K562 (cell line): ENCODE results near the gene UNC45B. TPM values are rescaled to one million over a fixed set of nuclear protein-coding genes. Genes with fewer than 3 reads are reported as not detected.
"Not testable (repeated sequence)": the region's sequence is repeated elsewhere in the genome, so short reads cannot be mapped to it uniquely, and the experiment has no call there.

ENCODE experiments used
- ATAC-seq: fragments of 200-7000 bp; cut with Tn5 transposase; 3 replicates; pipeline ENCODE4 v1.9.1; 2020; ENCODE audit warnings: moderate library complexity
- BruUV-seq: library from RNA; stranded (reverse); fragments of 400-500 nt; replicated peaks from 2 replicates; lab custom pipeline; 2021; lab: Mats Ljungman, UMichigan
- CTCF ChIA-PET: fragments of 300-600 bp; formaldehyde crosslinking; extraction: SDS; loops from one replicate; lab custom pipeline; 2021; ENCODE audit warnings: low intra/inter-chr PET ratio; lab: Yijun Ruan, JAX
- POLR2A ChIA-PET: fragments of 300-600, 350-650 bp; sonication (Branson Sonifier 250); formaldehyde crosslinking; extraction: SDS; loops from one replicate; lab custom pipeline; 2021; ENCODE audit warnings: antibody characterized with exemption, inconsistent platforms; lab: Yijun Ruan, JAX
- DNase-seq, 4 experiments: peaks; one replicate each; pipeline versions ENCODE4 v3.0.0 to v3.0.0-alpha.2; 2011 to 2018; ENCODE audit warnings: low spot score in 3 of 4, mixed read lengths in 3 of 4; ENCODE audit errors: extremely low read depth in 1 of 4
- FAIRE-seq: peaks from 2 replicates; lab custom pipeline; 2011; peaks lifted over from hg19 to GRCh38; lab: Jason Lieb, UNC
- H2AFZ ChIP-seq: 2 replicates; pipeline ENCODE4 v1.6.0; 2011; ENCODE audit warnings: low read depth, low read length, control low read depth, inconsistent platforms
- H3K27ac ChIP-seq: fragments of 200-600 bp; 3 replicates; pipeline ENCODE4 v1.8.0; 2011; ENCODE audit warnings: low read depth, mild to moderate bottlenecking, control low read depth, inconsistent platforms, low read length, moderate library complexity, mixed read lengths; ENCODE audit errors: extremely low read depth
- H3K27me3 ChIP-seq, 2 experiments: fragments of 300-600 bp in 1 of 2; 2 replicates in 1 of 2; 3 replicates in 1 of 2; pipeline versions ENCODE4 v1.6.0 to v1.8.0; 2011; ENCODE audit warnings: inconsistent platforms in 2 of 2, low read length in 2 of 2, mild to moderate bottlenecking in 1 of 2, mixed read lengths in 1 of 2, moderate library complexity in 1 of 2; ENCODE audit not compliant: control insufficient read depth in 2 of 2, insufficient read depth in 2 of 2
- H3K36me3 ChIP-seq: fragments of 300-600 bp; 3 replicates; pipeline ENCODE4 v1.8.0; 2011; ENCODE audit warnings: mild to moderate bottlenecking, low read length, inconsistent platforms; ENCODE audit not compliant: control insufficient read depth, insufficient read depth
- H3K4me1 ChIP-seq, 2 experiments: fragments of 200-600 bp in 1 of 2; replicated peaks in 1 of 2; 2 replicates in 1 of 2; 3 replicates in 1 of 2; pipeline versions ENCODE4 v1.5.1 to v1.8.0; 2011; ENCODE audit warnings: inconsistent platforms in 2 of 2, low read length in 2 of 2, mild to moderate bottlenecking in 1 of 2, mixed read lengths in 1 of 2, moderate library complexity in 1 of 2; ENCODE audit not compliant: control insufficient read depth in 2 of 2, insufficient read depth in 2 of 2
- H3K4me2 ChIP-seq: 2 replicates; pipeline ENCODE4 v1.6.1; 2011; ENCODE audit warnings: low read length, control low read depth, inconsistent platforms, mixed read lengths; ENCODE audit not compliant: insufficient read depth
- H3K4me3 ChIP-seq: fragments of 200-600 bp; sonication (generic), shearing (Covaris generic); 2 replicates; pipeline ENCODE4 v1.5.1; 2016; ENCODE audit warnings: control low read depth, inconsistent platforms
- H3K79me2 ChIP-seq: fragments of 200-600 bp; 3 replicates; pipeline ENCODE4 v1.8.0; 2011; ENCODE audit warnings: low read length, inconsistent platforms; ENCODE audit not compliant: control insufficient read depth, insufficient read depth
- H3K9ac ChIP-seq, 2 experiments: 2 replicates each; pipeline versions ENCODE4 v1.6.0 to v1.6.1; 2011; ENCODE audit warnings: low read depth in 2 of 2, low read length in 2 of 2, control low read depth in 1 of 2, inconsistent platforms in 1 of 2, mild to moderate bottlenecking in 1 of 2, mixed read lengths in 1 of 2; ENCODE audit not compliant: insufficient read depth in 1 of 2
- H3K9me1 ChIP-seq: one replicate; pipeline ENCODE4 v1.6.0; 2011; ENCODE audit warnings: inconsistent platforms, mild to moderate bottlenecking, low read length, moderate library complexity; ENCODE audit not compliant: control insufficient read depth, insufficient read depth
- H3K9me3 ChIP-seq: replicated peaks from 2 replicates; pipeline ENCODE4 v1.5.1; 2011; ENCODE audit warnings: low read depth, low read length, inconsistent platforms; ENCODE audit not compliant: control insufficient read depth, insufficient read depth
- H4K20me1 ChIP-seq: replicated peaks from 2 replicates; pipeline ENCODE4 v1.6.1; 2011; ENCODE audit warnings: low read length, inconsistent platforms, mixed read lengths; ENCODE audit not compliant: control insufficient read depth, insufficient read depth
- ETS2 ChIP-seq: IDR thresholded peaks from 2 replicates; pipeline ENCODE4 v1.6.1; 2016; ENCODE audit warnings: borderline replicate concordance, missing genetic modification characterization, mild to moderate bottlenecking, moderate library complexity, missing compliant biosample characterization; ENCODE audit not compliant: poor library complexity, severe bottlenecking
- ZNF507 ChIP-seq: conservative IDR thresholded peaks from 2 replicates; pipeline ENCODE4 v1.6.1; 2017; ENCODE audit warnings: missing genetic modification characterization, missing compliant biosample characterization
- WGBS: fragments of 100-300 bp; shearing (Covaris generic); methylation state at CpG from one replicate; pipeline ENCODE4 v1.1.6; 2016; ENCODE audit warnings: low coverage, mixed read lengths; ENCODE audit not compliant: insufficient coverage; ENCODE audit errors: missing lambda C conversion rate; 5-methylcytosine and 5-hydroxymethylcytosine counted together
- in situ Hi-C: fragments of 300-500 bp; cut with MboI; formaldehyde crosslinking; loops from 4 replicates; pipeline ENCODE4 v1.15.0; 2018; ENCODE audit warnings: inconsistent platforms, mixed read lengths
- intact Hi-C: fragments of 100-400 bp; cut with micrococcal nuclease; formaldehyde crosslinking; loops from 2 replicates; pipeline ENCODE4 v1.14.2; 2022
- polyA plus RNA-seq, 8 experiments: library from polyadenylated mRNA; depleted of rRNA in 4 of 8; stranded (reverse) in 5 of 8; unstranded in 3 of 8; fragments of >200 nt; fragmentation: Nextera tagmentation in 2 of 8; fragmentation: Illumina TruSeq in 1 of 8; extraction: Ambion mirVana in 2 of 8; extraction: Trizol in 1 of 8; gene quantifications; 2 replicates each; pipeline versions ENCODE4 v1.2.1 to v1.2.3, GENCODE V29; 2011 to 2014; ENCODE audit warnings: inconsistent platforms in 1 of 8, missing spikeins in 1 of 8
- total RNA-seq, 7 experiments: library from RNA; depleted of rRNA in 6 of 7; stranded (reverse); fragments of >200 nt in 6 of 7; fragmentation: Illumina TruSeq in 2 of 7; extraction: Trizol in 2 of 7; gene quantifications; 2 replicates each; pipeline versions ENCODE4 v1.2.1 to v1.2.3, GENCODE V29; 2011 to 2021; ENCODE audit warnings: low replicate concordance in 1 of 7
- TF ChIP-seq, protein P1 (sequence below): fragments of 250-450 bp; sonication (Bioruptor Pico); IDR thresholded peaks from 2 replicates; pipeline ENCODE4 v1.4.0; 2020; ENCODE audit warnings: mild to moderate bottlenecking, moderate library complexity
- TF ChIP-seq, protein P2 (sequence below): fragments of 450-650 bp; IDR thresholded peaks from 2 replicates; pipeline ENCODE4 v1.6.1; 2017; ENCODE audit warnings: antibody characterized with exemption, mild to moderate bottlenecking

UNC45B gene
- total and polyA plus RNA-seq, 9 of the 15 experiments (the other 6 are each of a cell fraction or from before 2014, with no cell fraction given) = not detected

DNA sequence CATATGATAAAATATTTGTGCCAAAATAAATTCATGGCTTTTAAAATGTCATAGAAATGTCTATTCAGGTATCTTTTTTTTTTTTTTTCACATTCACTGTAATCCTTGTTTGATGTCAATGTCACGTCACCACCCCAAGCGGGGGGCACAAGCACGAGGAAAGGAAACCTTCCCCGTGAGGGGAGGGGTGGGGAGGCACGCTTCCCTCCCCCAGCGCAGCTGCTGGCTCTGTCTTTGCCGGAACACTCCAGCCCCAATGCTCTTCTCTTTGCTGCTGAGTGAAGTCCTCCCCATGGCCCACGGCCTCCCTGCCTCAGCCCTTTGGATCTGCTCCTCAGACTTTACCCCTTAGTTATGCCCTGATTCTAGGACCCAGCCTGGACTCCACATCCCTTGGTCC lies 45.1 kb downstream of the UNC45B start:
- TF ChIP-seq, protein P1, sequence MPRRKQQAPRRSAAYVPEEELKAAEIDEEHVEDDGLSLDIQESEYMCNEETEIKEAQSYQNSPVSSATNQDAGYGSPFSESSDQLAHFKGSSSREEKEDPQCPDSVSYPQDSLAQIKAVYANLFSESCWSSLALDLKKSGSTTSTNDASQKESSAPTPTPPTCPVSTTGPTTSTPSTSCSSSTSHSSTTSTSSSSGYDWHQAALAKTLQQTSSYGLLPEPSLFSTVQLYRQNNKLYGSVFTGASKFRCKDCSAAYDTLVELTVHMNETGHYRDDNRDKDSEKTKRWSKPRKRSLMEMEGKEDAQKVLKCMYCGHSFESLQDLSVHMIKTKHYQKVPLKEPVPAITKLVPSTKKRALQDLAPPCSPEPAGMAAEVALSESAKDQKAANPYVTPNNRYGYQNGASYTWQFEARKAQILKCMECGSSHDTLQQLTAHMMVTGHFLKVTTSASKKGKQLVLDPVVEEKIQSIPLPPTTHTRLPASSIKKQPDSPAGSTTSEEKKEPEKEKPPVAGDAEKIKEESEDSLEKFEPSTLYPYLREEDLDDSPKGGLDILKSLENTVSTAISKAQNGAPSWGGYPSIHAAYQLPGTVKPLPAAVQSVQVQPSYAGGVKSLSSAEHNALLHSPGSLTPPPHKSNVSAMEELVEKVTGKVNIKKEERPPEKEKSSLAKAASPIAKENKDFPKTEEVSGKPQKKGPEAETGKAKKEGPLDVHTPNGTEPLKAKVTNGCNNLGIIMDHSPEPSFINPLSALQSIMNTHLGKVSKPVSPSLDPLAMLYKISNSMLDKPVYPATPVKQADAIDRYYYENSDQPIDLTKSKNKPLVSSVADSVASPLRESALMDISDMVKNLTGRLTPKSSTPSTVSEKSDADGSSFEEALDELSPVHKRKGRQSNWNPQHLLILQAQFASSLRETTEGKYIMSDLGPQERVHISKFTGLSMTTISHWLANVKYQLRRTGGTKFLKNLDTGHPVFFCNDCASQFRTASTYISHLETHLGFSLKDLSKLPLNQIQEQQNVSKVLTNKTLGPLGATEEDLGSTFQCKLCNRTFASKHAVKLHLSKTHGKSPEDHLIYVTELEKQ (CRISPR knock-in tag) = no peak
- TF ChIP-seq, protein P2, sequence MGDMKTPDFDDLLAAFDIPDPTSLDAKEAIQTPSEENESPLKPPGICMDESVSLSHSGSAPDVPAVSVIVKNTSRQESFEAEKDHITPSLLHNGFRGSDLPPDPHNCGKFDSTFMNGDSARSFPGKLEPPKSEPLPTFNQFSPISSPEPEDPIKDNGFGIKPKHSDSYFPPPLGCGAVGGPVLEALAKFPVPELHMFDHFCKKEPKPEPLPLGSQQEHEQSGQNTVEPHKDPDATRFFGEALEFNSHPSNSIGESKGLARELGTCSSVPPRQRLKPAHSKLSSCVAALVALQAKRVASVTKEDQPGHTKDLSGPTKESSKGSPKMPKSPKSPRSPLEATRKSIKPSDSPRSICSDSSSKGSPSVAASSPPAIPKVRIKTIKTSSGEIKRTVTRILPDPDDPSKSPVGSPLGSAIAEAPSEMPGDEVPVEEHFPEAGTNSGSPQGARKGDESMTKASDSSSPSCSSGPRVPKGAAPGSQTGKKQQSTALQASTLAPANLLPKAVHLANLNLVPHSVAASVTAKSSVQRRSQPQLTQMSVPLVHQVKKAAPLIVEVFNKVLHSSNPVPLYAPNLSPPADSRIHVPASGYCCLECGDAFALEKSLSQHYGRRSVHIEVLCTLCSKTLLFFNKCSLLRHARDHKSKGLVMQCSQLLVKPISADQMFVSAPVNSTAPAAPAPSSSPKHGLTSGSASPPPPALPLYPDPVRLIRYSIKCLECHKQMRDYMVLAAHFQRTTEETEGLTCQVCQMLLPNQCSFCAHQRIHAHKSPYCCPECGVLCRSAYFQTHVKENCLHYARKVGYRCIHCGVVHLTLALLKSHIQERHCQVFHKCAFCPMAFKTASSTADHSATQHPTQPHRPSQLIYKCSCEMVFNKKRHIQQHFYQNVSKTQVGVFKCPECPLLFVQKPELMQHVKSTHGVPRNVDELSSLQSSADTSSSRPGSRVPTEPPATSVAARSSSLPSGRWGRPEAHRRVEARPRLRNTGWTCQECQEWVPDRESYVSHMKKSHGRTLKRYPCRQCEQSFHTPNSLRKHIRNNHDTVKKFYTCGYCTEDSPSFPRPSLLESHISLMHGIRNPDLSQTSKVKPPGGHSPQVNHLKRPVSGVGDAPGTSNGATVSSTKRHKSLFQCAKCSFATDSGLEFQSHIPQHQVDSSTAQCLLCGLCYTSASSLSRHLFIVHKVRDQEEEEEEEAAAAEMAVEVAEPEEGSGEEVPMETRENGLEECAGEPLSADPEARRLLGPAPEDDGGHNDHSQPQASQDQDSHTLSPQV = no peak
- no peak for TF ChIP-seq ZNF507 (tag)
- no peak for TF ChIP-seq ETS2
- Histone ChIP-seq H3K27ac (no peak overlapping the region), H3K27me3 (peaks cover 0 to 2% of the 10 kb centered on the region in 2 experiments; a peak in 1 of 5 replicates), H3K9me3 (no peaks in the 10 kb centered on the region), H4K20me1 (no peaks in the 10 kb centered on the region), H3K9me1 (no peaks in the 10 kb centered on the region), H3K4me1 (no peaks in the 10 kb centered on the region), H3K9ac (no peak overlapping the region), H3K36me3 (no peaks in the 10 kb centered on the region), H3K4me2 (no peak overlapping the region), H3K4me3 (no peak overlapping the region), H2AFZ (no peak overlapping the region), H3K79me2 (no peaks in the 10 kb centered on the region)
- intact Hi-C loops = no loop called here
- ChIA-PET POLR2A (no interaction called here), CTCF (no interaction called here)
- no peak for ATAC-seq
- in situ Hi-C loops = no loop called here
- peak; percentile 69 for FAIRE-seq
- BruUV-seq = no TSS peak
- no peak for DNase-seq
- 0% methylated on average over 5 of the region's 8 CpGs for WGBS

DNA sequence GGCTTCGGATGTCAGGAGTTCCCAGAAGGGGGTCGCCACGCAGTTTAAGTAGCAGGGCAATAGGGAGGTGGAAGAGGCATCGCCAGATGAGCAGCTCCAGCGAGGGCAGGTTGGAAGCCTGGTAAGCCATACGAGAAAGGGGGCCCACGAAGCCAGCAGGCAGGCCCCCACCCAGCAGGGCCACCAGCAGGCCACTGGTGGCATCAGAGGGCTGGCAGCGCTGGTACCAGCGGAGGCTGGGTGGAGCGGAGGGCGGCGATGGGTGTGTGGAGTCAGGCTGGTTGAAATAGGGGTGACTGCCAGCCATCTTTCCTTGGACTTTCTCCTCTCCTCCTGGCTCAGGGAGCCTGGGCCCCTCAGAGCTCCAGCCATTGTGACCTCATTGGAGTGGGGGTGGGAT lies 46.4 kb downstream of the UNC45B start, which contains the start of gene SLC35G3:
SLC35G3 (minus strand) TSS at position 393 of the 400 bp plus-strand sequence; CDS start at position 307, 86 bp downstream.
- H3K27me3 ChIP-seq, BruUV-seq, H3K9ac ChIP-seq, H2AFZ ChIP-seq, DNase-seq, H3K9me3 ChIP-seq, H3K27ac ChIP-seq, CTCF ChIA-PET, H3K4me2 ChIP-seq, in situ Hi-C loops, H3K4me1 ChIP-seq, POLR2A ChIA-PET, H3K79me2 ChIP-seq, H4K20me1 ChIP-seq, FAIRE-seq, H3K9me1 ChIP-seq, H3K4me3 ChIP-seq, H3K36me3 ChIP-seq, intact Hi-C loops, ATAC-seq: not testable (repeated sequence)
- 8% methylated on average over 10 of the region's 12 CpGs for WGBS
